Effector CD8-positive, alpha-beta T cell (primary cell): Measurements from ENCODE around the gene EXOC3L2.

Experiments used
- DNase-seq: peaks from one replicate; lab custom pipeline; 2025; lab: John Stamatoyannopoulos, UW

The EXOC3L2 gene

GRCh38 chr19:45179892-45180370, 65.3 kb downstream of the EXOC3L2 start:
- DNase-seq: no peak

GRCh38 chr19:45179072-45179891, 65.9 kb downstream of the EXOC3L2 start:
- DNase-seq: no peak

- DNase-seq: peak; percentile 99
Observed at GRCh38 chr19:45178262-45179071, 66.7 kb downstream of the EXOC3L2 start, which contains the start of gene BLOC1S3. Gene BLOC1S3, plus strand, starts transcription at chr19:45178784. Its CDS starts 513 bp downstream, at chr19:45179297.

GRCh38 chr19:45177817-45178261, 67.4 kb downstream of the EXOC3L2 start, which contains the start of gene TRAPPC6A:
Gene TRAPPC6A, minus strand, starts transcription at chr19:45178237. Its CDS starts 19 bp downstream, at chr19:45178218.
- DNase-seq: no peak

- DNase-seq: no peak
Observed at GRCh38 chr19:45175515-45176345, 69.5 kb downstream of the EXOC3L2 start.

- no peak for DNase-seq
Observed at GRCh38 chr19:45173816-45174215, 71.4 kb downstream of the EXOC3L2 start.

GRCh38 chr19:45172611-45173208, 72.5 kb downstream of the EXOC3L2 start:
- no peak for DNase-seq

- DNase-seq: no peak
Observed at GRCh38 chr19:45172173-45172572, 73.0 kb downstream of the EXOC3L2 start.

GRCh38 chr19:45171211-45171623, 74.0 kb downstream of the EXOC3L2 start:
- no peak for DNase-seq

- DNase-seq: no peak
Observed at GRCh38 chr19:45170146-45171106, 74.8 kb downstream of the EXOC3L2 start.

- DNase-seq: no peak
Observed at GRCh38 chr19:45169602-45170001, 75.6 kb downstream of the EXOC3L2 start.

GRCh38 chr19:45168767-45169351, 76.3 kb downstream of the EXOC3L2 start:
- no peak for DNase-seq

GRCh38 chr19:45166723-45167252, 78.4 kb downstream of the EXOC3L2 start:
- DNase-seq: no peak

- peak; percentile 18 for DNase-seq
Observed at GRCh38 chr19:45164577-45165335, 80.5 kb downstream of the EXOC3L2 start.

GRCh38 chr19:45163751-45164460, 81.3 kb downstream of the EXOC3L2 start:
- DNase-seq: no peak

GRCh38 chr19:45163156-45163555, 82.1 kb downstream of the EXOC3L2 start:
- DNase-seq: no peak

- DNase-seq: no peak
Observed at GRCh38 chr19:45162608-45163143, 82.5 kb downstream of the EXOC3L2 start.
